ENCODE results near the gene CDCP1. TPM values are rescaled to one million over a fixed set of nuclear protein-coding genes. Genes with fewer than 3 reads are reported as not detected.
"Not testable (repeated sequence)": the region's sequence is repeated elsewhere in the genome, so short reads cannot be mapped to it uniquely, and the experiment has no call there.

CDCP1 gene
- total RNA-seq, 1 donor from 2014 or later = 0.71 TPM

- Mint-ChIP-seq H3K27me3 (ENCODE audit: unreplicated experiment) (no peaks in the 10 kb centered on the region), H3K27ac (ENCODE audit: unreplicated experiment) (no peak overlapping the region), H3K9me3 (ENCODE audit: unreplicated experiment) (peaks cover 2% of the 10 kb centered on the region), H3K4me1 (ENCODE audit: low read depth, unreplicated experiment) (peaks cover 3% of the 10 kb centered on the region), H3K4me3 (ENCODE audit: unreplicated experiment) (no peak overlapping the region), H3K36me3 (ENCODE audit: unreplicated experiment) (peaks cover 4% of the 10 kb centered on the region)
- no peak for DNase-seq
- no peak for TF ChIP-seq CTCF (IDR thresholded peaks at IDR 0.05; ENCODE audit: partially characterized antibody, unreplicated experiment)
These were observed 91.9 kb downstream of the CDCP1 start for GRCh38 chr3:45054196-45054857.

- not testable (repeated sequence) for H3K36me3 Mint-ChIP-seq (ENCODE audit: unreplicated experiment); H3K27me3 Mint-ChIP-seq (ENCODE audit: unreplicated experiment); H3K27ac Mint-ChIP-seq (ENCODE audit: unreplicated experiment)
These were observed 92.4 kb downstream of the CDCP1 start for GRCh38 chr3:45053805-45054195.

DNA sequence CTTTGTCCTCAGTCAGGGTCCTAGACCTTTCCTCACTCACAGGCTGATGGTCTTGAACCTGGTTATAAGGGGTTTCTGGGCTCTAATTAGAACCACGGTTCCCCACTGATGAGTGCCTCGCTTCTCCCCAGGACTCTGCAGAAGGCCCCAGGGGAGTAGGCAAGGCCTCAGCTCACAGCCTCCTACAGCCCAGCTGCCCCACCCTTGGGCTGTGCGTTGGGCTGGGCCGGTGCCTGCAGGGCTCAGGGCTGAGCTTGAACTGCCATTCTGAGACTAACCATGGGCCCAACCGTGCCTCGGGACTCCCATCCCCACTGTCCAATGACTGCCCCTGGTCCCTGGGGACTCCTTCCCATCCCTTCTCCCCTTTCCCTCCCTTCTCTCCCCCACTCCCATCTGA is 94.5 kb downstream of the CDCP1 start:
- TF ChIP-seq CTCF (IDR thresholded peaks at IDR 0.05; ENCODE audit: partially characterized antibody, unreplicated experiment) = no peak
- Mint-ChIP-seq H3K27ac (ENCODE audit: unreplicated experiment) (no peak overlapping the region), H3K9me3 (ENCODE audit: unreplicated experiment) (peaks cover 2% of the 10 kb centered on the region), H3K4me3 (ENCODE audit: unreplicated experiment) (no peak overlapping the region), H3K4me1 (ENCODE audit: low read depth, unreplicated experiment) (peaks cover 6% of the 10 kb centered on the region), H3K36me3 (ENCODE audit: unreplicated experiment) (peaks cover 4% of the 10 kb centered on the region), H3K27me3 (ENCODE audit: unreplicated experiment) (no peaks in the 10 kb centered on the region)
- DNase-seq = no peak

More at GRCh38 chr3:45053805-45054195, 92.4 kb downstream of the CDCP1 start:
- H3K4me3 Mint-ChIP-seq (ENCODE audit: unreplicated experiment); DNase-seq; H3K4me1 Mint-ChIP-seq (ENCODE audit: low read depth, unreplicated experiment); H3K9me3 Mint-ChIP-seq (ENCODE audit: unreplicated experiment): not testable (repeated sequence)

DNA sequence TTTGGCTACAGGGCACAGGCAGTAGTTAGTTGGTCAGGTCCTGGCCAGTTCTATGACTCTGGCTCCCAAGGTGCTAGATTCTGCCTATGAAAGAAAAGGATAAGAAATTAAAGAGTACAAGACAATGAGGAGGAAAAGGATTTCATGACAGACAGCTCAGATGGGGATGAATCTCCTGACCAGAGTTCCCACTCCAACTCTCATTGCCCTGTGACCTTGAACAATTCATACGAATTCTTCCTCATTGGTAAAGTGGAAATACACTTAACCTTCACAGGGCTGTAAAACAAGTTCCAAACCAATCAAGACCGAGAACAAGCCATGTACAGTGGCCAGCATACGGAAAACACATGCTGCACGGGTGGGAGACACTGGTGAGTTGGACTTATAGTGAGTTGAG is 96.4 kb downstream of the CDCP1 start:
- Mint-ChIP-seq H3K4me3 (ENCODE audit: unreplicated experiment) (no peak overlapping the region), H3K36me3 (ENCODE audit: unreplicated experiment) (peaks cover 4% of the 10 kb centered on the region), H3K9me3 (ENCODE audit: unreplicated experiment) (peaks cover 2% of the 10 kb centered on the region), H3K4me1 (ENCODE audit: low read depth, unreplicated experiment) (peaks cover 6% of the 10 kb centered on the region), H3K27me3 (ENCODE audit: unreplicated experiment) (no peaks in the 10 kb centered on the region), H3K27ac (ENCODE audit: unreplicated experiment) (no peak overlapping the region)
- DNase-seq = no peak
- TF ChIP-seq CTCF (IDR thresholded peaks at IDR 0.05; ENCODE audit: partially characterized antibody, unreplicated experiment) = no peak

GRCh38 chr3:45048244-45048643 is 97.9 kb downstream of the CDCP1 start:
- H3K4me1 Mint-ChIP-seq (ENCODE audit: low read depth, unreplicated experiment) = peaks cover 3% of the 10 kb centered on the region
- TF ChIP-seq CTCF (IDR thresholded peaks at IDR 0.05; ENCODE audit: partially characterized antibody, unreplicated experiment) = no peak
- H3K36me3 Mint-ChIP-seq (ENCODE audit: unreplicated experiment) = peaks cover 4% of the 10 kb centered on the region
- no peaks in the 10 kb centered on the region for H3K9me3 Mint-ChIP-seq (ENCODE audit: unreplicated experiment)
- no peak for DNase-seq
- no peak overlapping the region for H3K4me3 Mint-ChIP-seq (ENCODE audit: unreplicated experiment)
- no peak overlapping the region for H3K27ac Mint-ChIP-seq (ENCODE audit: unreplicated experiment)
- H3K27me3 Mint-ChIP-seq (ENCODE audit: unreplicated experiment) = no peaks in the 10 kb centered on the region

All from glutamatergic neuron (in vitro differentiated cells).